ENCODE results near the gene RAB18. TPM values are rescaled to one million over a fixed set of nuclear protein-coding genes. Genes with fewer than 3 reads are reported as not detected.

The RAB18 gene
- total RNA-seq, 1 experiment from 2014 or later: 75.9 TPM

DNA sequence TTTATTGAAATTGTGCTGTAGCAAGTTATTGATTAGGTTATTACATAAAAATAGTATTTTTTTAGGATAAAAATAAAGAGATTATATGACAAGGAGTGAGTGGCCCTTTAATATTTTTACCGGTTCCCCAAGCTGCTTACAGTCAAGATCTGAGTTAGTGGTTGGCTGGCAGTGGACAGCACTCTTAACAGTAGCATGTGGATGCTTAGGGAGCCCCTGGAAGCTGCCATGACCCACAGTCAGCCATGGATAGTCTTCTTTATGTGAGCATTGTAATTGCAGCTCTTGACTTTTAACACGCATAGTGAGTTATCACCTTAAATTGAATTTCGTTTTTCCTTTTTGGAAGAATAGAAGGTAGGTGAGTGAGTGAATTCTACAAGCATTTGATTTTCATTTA lies 22.1 kb downstream of the RAB18 start:
- Mint-ChIP-seq H3K9me3 (ENCODE audit: low read depth, unreplicated experiment) (no peaks in the 10 kb centered on the region), H3K4me3 (ENCODE audit: low read depth, unreplicated experiment) (no peak overlapping the region), H3K4me1 (ENCODE audit: low read depth, unreplicated experiment) (peaks cover 28% of the 10 kb centered on the region), H3K27ac (ENCODE audit: unreplicated experiment) (no peak overlapping the region), H3K36me3 (ENCODE audit: insufficient read depth, unreplicated experiment) (peaks cover 5% of the 10 kb centered on the region), H3K27me3 (ENCODE audit: unreplicated experiment) (no peaks in the 10 kb centered on the region)
- TF ChIP-seq, protein P1, sequence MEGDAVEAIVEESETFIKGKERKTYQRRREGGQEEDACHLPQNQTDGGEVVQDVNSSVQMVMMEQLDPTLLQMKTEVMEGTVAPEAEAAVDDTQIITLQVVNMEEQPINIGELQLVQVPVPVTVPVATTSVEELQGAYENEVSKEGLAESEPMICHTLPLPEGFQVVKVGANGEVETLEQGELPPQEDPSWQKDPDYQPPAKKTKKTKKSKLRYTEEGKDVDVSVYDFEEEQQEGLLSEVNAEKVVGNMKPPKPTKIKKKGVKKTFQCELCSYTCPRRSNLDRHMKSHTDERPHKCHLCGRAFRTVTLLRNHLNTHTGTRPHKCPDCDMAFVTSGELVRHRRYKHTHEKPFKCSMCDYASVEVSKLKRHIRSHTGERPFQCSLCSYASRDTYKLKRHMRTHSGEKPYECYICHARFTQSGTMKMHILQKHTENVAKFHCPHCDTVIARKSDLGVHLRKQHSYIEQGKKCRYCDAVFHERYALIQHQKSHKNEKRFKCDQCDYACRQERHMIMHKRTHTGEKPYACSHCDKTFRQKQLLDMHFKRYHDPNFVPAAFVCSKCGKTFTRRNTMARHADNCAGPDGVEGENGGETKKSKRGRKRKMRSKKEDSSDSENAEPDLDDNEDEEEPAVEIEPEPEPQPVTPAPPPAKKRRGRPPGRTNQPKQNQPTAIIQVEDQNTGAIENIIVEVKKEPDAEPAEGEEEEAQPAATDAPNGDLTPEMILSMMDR (IDR thresholded peaks at IDR 0.05; ENCODE audit: unreplicated experiment): no peak
- CTCF ChIA-PET: no interaction called here
- no peak for DNase-seq
- no TSS peak for BruUV-seq (replicated peaks)
- intact Hi-C loops (cut with micrococcal nuclease; ENCODE audit: unreplicated experiment): no loop called here

DNA sequence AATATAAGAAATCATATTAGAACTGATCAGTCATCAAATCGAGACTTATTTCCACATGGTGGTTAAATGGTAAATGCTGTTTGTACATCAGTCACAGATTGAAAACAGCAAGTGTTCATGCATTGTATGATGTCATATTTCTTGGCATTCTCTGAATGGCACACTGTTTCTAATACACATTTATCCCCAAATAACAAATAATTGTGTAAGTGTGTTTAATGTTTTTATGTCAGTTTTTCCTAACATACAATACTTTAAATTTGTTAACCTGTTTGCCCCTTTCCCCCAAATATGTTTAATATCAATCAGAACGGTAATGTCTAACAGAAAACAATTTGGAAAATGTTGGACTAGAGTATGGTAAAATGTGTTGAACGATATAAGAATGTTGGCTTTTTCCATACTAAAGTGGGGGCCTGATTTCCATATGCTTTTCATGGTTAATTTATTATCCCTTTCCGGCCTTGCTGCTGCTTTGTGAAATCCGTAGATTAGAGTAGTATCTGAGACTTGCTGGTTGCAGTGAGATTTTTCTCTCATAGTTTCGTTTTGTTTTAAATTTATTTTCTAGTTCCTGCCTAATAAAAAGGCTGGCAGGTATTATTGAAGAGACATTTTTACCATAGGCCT lies 23.7 kb downstream of the RAB18 start:
- H3K27me3 Mint-ChIP-seq (ENCODE audit: unreplicated experiment): no peaks in the 10 kb centered on the region
- TF ChIP-seq, protein P1 (IDR thresholded peaks at IDR 0.05; ENCODE audit: unreplicated experiment): no peak

DNA sequence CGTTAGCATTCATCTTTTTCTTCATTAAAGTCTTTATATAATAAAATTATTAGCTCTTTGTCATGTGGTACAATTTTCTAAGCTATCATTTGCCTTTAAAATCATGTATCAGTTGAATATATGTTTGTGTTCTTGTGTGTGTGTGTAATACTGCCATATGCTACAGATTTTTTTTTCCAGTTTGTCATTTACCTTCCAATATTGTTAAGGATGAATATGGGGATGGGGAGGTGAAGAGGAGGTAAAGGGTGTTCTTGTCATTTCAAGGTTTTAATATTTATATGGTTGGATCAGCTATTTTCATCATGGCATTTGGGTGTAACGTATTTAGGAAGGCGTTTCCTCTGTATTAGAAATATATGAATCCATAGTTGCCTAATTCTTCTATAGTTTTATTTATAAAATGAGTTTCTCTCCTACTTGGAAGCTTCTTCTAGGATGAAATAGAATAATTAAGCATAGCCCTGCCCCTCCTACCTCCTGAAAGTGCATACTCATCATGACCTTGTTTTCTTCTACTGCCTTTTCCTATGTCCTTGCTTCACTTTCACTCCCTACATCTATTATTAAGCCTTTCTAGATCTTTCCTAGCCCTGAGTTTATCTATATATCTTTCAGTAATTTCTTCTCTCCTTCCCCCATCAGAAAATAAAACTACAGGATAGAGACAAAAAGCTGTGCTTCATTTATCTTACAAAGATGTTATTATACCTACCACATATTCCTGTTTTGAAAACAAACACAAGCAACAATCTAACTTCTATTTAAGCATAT lies 25.1 kb downstream of the RAB18 start:
- Mint-ChIP-seq H3K4me3 (ENCODE audit: low read depth, unreplicated experiment) (no peak overlapping the region), H3K9me3 (ENCODE audit: low read depth, unreplicated experiment) (no peaks in the 10 kb centered on the region), H3K4me1 (ENCODE audit: low read depth, unreplicated experiment) (peaks cover 26% of the 10 kb centered on the region), H3K27me3 (ENCODE audit: unreplicated experiment) (no peaks in the 10 kb centered on the region), H3K27ac (ENCODE audit: unreplicated experiment) (no peak overlapping the region), H3K36me3 (ENCODE audit: insufficient read depth, unreplicated experiment) (peaks cover 5% of the 10 kb centered on the region)
- BruUV-seq (replicated peaks): no TSS peak
- CTCF ChIA-PET: interaction anchor here (0.6 to 1.0 kb wide), 2 partner anchors 25 to 220 kb away, joined by 3 to 4 read pairs; partner anchors contain the start of gene RAB18
- TF ChIP-seq, protein P1 (IDR thresholded peaks at IDR 0.05; ENCODE audit: unreplicated experiment): no peak
- no peak for DNase-seq
- intact Hi-C loops (cut with micrococcal nuclease; ENCODE audit: unreplicated experiment): no loop called here

More for the DNA sequence above, 23.7 kb downstream of the RAB18 start:
- peaks cover 5% of the 10 kb centered on the region for H3K36me3 Mint-ChIP-seq (ENCODE audit: insufficient read depth, unreplicated experiment)
- no TSS peak for BruUV-seq (replicated peaks)
- intact Hi-C loops (cut with micrococcal nuclease; ENCODE audit: unreplicated experiment): no loop called here
- H3K4me1 Mint-ChIP-seq (ENCODE audit: low read depth, unreplicated experiment): peaks cover 28% of the 10 kb centered on the region
- DNase-seq: no peak
- no peak overlapping the region for H3K4me3 Mint-ChIP-seq (ENCODE audit: low read depth, unreplicated experiment)
- H3K27ac Mint-ChIP-seq (ENCODE audit: unreplicated experiment): no peak overlapping the region
- no peaks in the 10 kb centered on the region for H3K9me3 Mint-ChIP-seq (ENCODE audit: low read depth, unreplicated experiment)
- CTCF ChIA-PET: no interaction called here

DNA sequence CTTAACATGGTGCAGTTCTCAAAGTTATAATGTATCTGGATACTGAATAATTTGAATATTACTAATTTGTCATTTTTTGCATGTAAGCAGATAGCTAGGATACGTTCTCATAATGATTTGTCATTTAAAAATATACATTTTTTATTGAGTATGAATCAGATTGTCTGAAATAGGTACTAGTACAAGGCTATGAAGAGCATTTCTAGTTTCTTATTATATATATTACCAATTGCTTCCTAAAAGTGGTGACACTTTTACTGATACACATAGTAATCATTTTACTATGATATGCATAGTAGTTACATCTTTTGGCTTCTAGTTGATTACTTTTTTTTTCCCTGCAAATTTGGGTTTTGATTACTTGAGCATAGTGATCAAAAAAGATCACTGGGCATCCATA lies 26.4 kb downstream of the RAB18 start:
- no peak overlapping the region for H3K4me3 Mint-ChIP-seq (ENCODE audit: low read depth, unreplicated experiment)
- H3K9me3 Mint-ChIP-seq (ENCODE audit: low read depth, unreplicated experiment): no peaks in the 10 kb centered on the region
- peaks cover 5% of the 10 kb centered on the region for H3K36me3 Mint-ChIP-seq (ENCODE audit: insufficient read depth, unreplicated experiment)
- no peak for DNase-seq
- CTCF ChIA-PET: no interaction called here
- no peak overlapping the region for H3K27ac Mint-ChIP-seq (ENCODE audit: unreplicated experiment)
- intact Hi-C loops (cut with micrococcal nuclease; ENCODE audit: unreplicated experiment): no loop called here
- BruUV-seq (replicated peaks): no TSS peak
- no peaks in the 10 kb centered on the region for H3K27me3 Mint-ChIP-seq (ENCODE audit: unreplicated experiment)
- H3K4me1 Mint-ChIP-seq (ENCODE audit: low read depth, unreplicated experiment): peaks cover 17% of the 10 kb centered on the region
- TF ChIP-seq, protein P1 (IDR thresholded peaks at IDR 0.05; ENCODE audit: unreplicated experiment): no peak

Data from Calu3 (cell line).